ENCODE data around the gene KLK15. TPM values are rescaled to one million over a fixed set of nuclear protein-coding genes. Genes with fewer than 3 reads are reported as not detected.
"Not testable (repeated sequence)": the region's sequence is repeated elsewhere in the genome, so short reads cannot be mapped to it uniquely, and the experiment has no call there.

KLK15 gene
- total RNA-seq, 1 donor from 2014 or later, result not detected

DNA sequence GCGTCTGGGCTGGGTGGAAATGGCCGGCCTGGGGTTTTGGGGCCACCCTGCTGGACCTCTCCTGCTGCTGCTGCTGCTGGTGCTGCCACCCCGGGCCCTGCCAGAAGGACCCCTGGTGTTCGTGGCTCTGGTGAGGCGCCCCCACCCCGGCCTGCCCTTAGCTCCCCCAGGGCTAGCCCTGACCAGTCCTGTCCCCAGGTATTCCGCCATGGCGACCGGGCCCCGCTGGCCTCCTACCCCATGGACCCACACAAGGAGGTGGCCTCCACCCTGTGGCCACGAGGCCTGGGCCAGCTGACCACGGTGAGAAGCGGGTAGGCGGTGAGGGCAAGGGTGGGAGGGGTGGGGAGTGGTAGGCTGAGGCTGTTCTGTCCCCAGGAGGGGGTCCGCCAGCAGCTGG, 43.0 kb downstream of the KLK15 start, which contains the start of gene ACP4:
Gene ACP4 (plus strand): TSS at position 20 of the 400 bp plus-strand sequence. CDS start 0 bp downstream, at position 20.
- DNase-seq (ENCODE audit: low read depth, low spot score), result no peak
- Mint-ChIP-seq H3K9me3 (peaks cover 6% of the 10 kb centered on the region), H3K36me3 (ENCODE audit: low read depth) (peaks cover 6% of the 10 kb centered on the region), H3K27ac (ENCODE audit: unreplicated experiment) (no peak within 1 kb of the TSS), H3K4me1 (peaks cover 26% of the 10 kb centered on the region), H3K4me3 (peak within 1 kb of the TSS; percentile 75), H3K27me3 (ENCODE audit: low read depth) (peaks cover 44% of the 10 kb centered on the region)
- TF ChIP-seq, protein P1, sequence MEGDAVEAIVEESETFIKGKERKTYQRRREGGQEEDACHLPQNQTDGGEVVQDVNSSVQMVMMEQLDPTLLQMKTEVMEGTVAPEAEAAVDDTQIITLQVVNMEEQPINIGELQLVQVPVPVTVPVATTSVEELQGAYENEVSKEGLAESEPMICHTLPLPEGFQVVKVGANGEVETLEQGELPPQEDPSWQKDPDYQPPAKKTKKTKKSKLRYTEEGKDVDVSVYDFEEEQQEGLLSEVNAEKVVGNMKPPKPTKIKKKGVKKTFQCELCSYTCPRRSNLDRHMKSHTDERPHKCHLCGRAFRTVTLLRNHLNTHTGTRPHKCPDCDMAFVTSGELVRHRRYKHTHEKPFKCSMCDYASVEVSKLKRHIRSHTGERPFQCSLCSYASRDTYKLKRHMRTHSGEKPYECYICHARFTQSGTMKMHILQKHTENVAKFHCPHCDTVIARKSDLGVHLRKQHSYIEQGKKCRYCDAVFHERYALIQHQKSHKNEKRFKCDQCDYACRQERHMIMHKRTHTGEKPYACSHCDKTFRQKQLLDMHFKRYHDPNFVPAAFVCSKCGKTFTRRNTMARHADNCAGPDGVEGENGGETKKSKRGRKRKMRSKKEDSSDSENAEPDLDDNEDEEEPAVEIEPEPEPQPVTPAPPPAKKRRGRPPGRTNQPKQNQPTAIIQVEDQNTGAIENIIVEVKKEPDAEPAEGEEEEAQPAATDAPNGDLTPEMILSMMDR (conservative IDR thresholded peaks at IDR 0.05), result no peak

DNA sequence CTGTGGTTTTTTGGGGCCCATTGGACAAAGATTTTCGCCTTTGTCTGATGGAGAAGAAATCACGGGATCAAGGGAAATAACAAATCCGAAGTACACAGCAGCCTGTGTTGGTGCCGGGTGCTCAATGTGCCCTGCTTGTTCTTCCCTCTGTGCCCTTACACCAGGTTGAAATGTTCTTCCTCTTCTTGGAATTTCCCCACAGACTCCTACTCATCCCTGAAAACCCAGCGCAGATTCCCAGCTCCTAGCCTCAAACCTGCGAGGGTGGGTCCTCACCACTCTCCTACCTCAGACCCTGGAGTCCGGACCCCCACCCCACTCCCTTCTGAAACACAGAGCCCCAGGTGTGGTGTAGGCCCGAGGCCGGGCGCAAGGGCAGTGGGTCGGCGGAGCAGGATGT, 48.0 kb downstream of the KLK15 start:
- Mint-ChIP-seq H3K4me3 (no peak overlapping the region), H3K36me3 (ENCODE audit: low read depth) (no peaks in the 10 kb centered on the region), H3K27me3 (ENCODE audit: low read depth) (peaks cover 41% of the 10 kb centered on the region), H3K9me3 (no peaks in the 10 kb centered on the region), H3K27ac (ENCODE audit: unreplicated experiment) (no peak overlapping the region), H3K4me1 (peaks cover 23% of the 10 kb centered on the region)
- TF ChIP-seq, protein P1 (conservative IDR thresholded peaks at IDR 0.05), result no peak
- DNase-seq (ENCODE audit: low read depth, low spot score), result no peak

DNA sequence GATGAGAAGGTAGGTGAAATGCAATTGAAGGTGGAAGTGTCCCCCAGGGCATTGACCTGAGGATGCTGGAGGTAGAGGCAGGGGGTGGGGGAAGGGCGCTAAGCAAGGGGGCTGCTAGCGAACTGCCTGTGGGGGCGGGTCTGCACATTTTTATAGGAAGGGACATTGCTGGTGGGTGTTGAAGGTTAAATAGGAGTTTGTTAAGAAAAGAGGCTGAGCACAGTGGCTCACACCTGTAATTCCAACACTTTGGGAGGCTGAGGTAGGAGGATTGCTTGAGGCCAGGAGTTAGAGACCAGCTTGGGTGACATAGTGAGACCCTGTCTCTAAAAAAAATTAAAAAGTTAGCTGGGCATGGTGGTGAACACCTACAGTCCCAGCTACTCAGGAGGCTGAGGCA, 48.7 kb downstream of the KLK15 start:
- Mint-ChIP-seq H3K27me3 (ENCODE audit: low read depth) (peaks cover 44% of the 10 kb centered on the region), H3K27ac (ENCODE audit: unreplicated experiment) (no peak overlapping the region), H3K4me3 (no peak overlapping the region), H3K36me3 (ENCODE audit: low read depth) (no peaks in the 10 kb centered on the region), H3K4me1 (peaks cover 23% of the 10 kb centered on the region), H3K9me3 (no peaks in the 10 kb centered on the region)
- no peak for DNase-seq (ENCODE audit: low read depth, low spot score)
- TF ChIP-seq, protein P1 (conservative IDR thresholded peaks at IDR 0.05), result no peak

DNA sequence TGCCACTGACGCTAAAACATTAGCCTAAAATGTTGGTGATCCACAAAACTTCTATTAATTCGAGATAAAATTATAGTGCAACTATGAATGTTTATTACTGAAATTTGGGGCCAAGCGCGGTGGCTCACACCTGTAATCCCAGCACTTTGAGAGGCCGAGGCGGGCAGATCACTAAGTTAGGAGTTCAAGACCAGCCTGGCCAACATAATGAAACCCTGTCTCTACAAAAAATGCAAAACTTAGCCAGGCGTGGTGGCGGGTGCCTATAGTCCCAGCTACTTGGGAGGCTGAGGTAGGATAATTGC, 49.6 kb downstream of the KLK15 start:
- H3K27me3 Mint-ChIP-seq (ENCODE audit: low read depth), result peaks cover 45% of the 10 kb centered on the region
- H3K27ac Mint-ChIP-seq (ENCODE audit: unreplicated experiment); DNase-seq (ENCODE audit: low read depth, low spot score); H3K9me3 Mint-ChIP-seq; H3K36me3 Mint-ChIP-seq (ENCODE audit: low read depth): not testable (repeated sequence)
- H3K4me1 Mint-ChIP-seq, result peaks cover 30% of the 10 kb centered on the region
- H3K4me3 Mint-ChIP-seq, result peak overlapping the region; percentile 80

DNA sequence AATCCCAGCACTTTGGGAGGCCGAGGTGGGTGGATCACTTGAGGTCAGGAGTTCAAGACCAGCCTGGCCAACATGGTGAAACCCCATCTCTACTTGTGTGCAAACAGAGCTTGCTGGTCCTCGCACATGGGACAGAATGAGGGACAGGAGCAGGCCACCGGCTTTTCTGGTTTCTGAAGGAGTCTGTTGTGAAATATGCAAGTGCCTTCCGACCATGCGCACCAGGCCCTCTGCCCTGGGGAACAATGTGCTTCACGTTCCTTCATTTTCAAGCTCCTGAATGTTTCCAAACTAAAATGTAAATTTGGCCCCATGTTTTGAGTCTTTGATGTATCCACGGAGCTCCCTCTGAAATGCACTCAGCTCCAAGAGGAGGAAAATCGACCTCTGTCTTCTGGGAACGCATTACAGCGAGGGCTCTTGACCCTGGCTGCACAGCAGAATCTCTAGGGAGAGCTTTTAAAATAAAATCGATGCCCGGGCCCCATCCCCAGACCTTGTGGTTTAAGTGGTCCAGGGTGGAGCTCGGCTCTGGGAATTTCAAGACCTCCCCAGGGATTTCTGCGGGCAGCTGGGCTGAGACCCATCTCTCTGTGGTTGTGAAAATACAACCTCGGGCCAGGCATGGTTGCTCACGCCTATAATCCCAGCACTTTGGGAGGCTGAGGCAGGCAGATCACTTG, 52.5 kb downstream of the KLK15 start:
- no peak overlapping the region for H3K4me3 Mint-ChIP-seq
- H3K4me1 Mint-ChIP-seq, result peaks cover 33% of the 10 kb centered on the region
- H3K27me3 Mint-ChIP-seq (ENCODE audit: low read depth), result peaks cover 73% of the 10 kb centered on the region

More for the DNA sequence above, 52.5 kb downstream of the KLK15 start:
- H3K9me3 Mint-ChIP-seq, result no peaks in the 10 kb centered on the region
- H3K36me3 Mint-ChIP-seq (ENCODE audit: low read depth), result no peaks in the 10 kb centered on the region
- DNase-seq (ENCODE audit: low read depth, low spot score), result no peak
- H3K27ac Mint-ChIP-seq (ENCODE audit: unreplicated experiment), result no peak overlapping the region
- TF ChIP-seq, protein P1 (conservative IDR thresholded peaks at IDR 0.05), result no peak

Data from neural crest cell (in vitro differentiated cells).